Raji (cell line): ENCODE data around the gene GPN2.
A peak's percentile ranks its signal among the peaks of the same experiment; 100 is the strongest.

Experiments
- POLR2A ChIP-seq: IDR thresholded peaks from 2 replicates; pipeline ENCODE4 v1.6.1; 2011; ENCODE audit warnings: low read depth, low read length, control low read depth; ENCODE audit not compliant: insufficient read depth

GPN2 gene

DNA sequence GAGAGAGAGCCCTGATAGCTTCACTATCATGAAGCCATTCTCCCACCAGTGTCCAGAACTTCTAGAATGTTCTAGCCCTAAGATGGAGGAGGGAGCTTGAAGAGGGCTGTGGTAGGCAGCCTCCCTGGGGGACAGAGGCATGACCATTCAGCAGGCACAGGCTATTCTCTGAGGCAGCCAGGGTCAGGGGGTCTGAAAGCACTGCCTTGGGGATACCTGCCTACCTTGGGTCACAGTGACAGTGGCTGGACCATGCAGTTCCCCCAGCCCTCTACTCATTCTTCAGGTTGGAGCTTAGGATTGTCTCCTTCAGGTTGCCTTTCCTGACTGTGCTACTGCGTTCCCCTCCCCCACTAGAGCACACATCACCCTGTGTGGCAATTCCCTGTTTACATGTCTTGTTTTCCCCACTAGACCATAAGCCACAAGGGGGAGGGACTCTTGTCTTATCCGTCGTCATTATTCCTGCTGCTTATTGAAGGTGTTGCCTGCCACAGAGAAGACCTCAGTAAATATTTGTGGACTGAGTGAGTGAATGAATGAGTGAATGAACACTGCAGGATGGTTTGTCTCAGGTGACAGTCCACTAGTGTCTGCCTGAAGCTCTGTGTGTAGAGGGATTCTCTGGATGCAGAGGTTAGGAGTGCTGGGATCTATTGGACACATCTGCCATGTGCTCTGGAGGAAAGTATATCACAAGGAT is 58.4 kb downstream of the GPN2 start:
- TF ChIP-seq POLR2A, result no peak

DNA sequence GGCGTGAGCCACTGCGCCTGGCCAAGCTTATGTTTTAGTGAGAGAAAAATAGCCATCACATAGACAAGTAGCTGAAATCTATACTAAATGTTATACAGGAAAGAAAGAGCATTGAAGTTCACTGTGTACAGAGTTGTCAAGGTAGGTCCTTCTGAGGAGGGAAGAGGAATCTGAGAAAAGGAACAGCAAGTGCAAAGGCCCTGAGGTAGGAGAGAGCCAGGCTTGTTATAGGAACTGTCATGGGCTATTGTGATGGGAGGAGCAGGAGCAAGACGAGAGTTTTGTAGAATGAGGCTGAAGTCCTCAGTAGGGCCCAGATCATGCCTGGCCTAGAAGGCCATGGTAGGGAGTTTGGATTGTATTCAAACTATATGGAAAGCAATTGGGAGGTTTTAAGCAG is 59.0 kb downstream of the GPN2 start:
- no peak for TF ChIP-seq POLR2A

DNA sequence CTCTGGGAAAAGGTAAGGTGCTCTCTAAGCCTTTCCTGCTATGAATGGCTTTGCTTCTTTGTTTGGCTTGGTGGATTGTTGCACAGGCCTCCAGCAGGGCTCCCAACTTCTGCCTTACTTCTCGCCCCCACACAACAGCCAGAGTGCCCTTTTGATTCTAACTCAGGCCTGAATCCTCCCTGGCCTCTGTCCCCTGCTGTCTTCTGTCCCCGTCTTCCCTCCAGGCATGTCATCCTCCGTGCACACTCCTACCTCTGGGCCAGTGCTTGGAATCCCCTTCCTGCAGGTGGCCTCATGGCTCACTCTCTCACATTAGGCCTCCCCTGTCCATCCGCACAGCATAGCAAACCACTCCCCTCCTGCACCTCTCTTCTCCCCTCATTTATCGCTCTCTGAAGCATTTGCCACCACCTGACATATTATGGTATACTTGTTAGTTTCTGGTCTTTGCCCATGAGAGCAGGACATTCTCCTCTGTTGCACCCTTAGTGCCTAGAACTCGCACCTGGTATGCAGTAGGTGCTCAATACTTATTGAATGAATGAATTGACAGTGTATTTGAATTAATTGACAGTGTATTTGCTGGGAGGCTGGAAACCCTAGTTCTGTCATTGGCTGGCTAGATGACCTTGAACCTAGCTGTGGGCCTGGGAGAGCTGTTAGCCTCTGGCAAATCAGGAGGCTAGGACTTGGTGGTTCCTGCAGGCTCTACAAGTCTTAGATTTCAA is 60.7 kb downstream of the GPN2 start:
- TF ChIP-seq POLR2A, result no peak

DNA sequence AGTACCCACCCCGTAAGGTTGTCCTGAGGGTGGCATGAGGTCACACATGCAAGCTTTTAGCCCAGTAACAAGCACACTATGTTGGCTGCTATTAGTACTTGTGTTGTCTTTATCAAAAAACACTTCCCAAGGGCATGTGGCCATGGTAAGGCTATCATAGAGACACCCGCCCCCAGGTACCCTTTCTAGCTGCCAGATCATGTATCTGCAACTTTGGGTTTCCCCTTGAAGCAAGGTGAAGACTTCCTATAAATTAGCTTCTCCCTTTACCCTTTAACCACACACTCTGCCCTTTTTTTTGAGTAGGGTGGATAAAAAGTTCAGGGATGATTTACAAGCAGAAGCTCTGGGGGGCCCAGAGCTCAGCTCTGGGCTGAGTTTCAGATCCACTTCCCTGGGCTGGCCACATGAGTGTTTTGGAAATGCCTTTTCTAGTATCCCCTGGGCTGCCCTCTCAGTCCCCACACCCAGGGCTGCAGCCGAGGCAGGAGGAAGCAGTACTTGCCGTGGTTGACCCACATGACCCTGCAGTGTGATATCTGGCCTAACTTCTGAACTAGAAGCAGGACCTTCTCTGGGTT is 61.6 kb downstream of the GPN2 start:
- 0 out of 2 replicates have a peak, but pooled peaks have one; percentile 8 for TF ChIP-seq POLR2A

DNA sequence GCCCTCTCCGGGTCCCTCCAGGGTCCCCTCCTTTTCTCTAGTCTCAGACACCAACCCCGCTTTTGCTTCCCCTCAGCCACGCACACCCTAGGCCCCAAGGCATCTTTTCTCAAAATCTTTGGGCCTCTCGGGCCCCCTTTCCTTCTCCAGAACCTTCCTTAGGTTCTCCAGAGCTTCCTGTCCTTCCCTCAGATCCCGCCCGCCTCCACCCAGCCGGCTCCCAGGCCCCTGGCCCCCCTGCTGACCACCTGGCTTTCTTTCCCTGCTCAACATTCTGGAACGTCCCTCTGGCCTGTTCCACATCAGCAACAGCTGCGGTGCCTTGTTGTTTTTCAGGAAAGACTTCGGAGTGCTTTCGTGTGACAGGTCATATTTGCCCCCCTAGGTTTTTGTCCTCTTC is 62.4 kb downstream of the GPN2 start:
- no peak for TF ChIP-seq POLR2A

- TF ChIP-seq POLR2A, result no peak
These were observed 62.9 kb downstream of the GPN2 start for GRCh38 chr1:26827106-26827604.

DNA sequence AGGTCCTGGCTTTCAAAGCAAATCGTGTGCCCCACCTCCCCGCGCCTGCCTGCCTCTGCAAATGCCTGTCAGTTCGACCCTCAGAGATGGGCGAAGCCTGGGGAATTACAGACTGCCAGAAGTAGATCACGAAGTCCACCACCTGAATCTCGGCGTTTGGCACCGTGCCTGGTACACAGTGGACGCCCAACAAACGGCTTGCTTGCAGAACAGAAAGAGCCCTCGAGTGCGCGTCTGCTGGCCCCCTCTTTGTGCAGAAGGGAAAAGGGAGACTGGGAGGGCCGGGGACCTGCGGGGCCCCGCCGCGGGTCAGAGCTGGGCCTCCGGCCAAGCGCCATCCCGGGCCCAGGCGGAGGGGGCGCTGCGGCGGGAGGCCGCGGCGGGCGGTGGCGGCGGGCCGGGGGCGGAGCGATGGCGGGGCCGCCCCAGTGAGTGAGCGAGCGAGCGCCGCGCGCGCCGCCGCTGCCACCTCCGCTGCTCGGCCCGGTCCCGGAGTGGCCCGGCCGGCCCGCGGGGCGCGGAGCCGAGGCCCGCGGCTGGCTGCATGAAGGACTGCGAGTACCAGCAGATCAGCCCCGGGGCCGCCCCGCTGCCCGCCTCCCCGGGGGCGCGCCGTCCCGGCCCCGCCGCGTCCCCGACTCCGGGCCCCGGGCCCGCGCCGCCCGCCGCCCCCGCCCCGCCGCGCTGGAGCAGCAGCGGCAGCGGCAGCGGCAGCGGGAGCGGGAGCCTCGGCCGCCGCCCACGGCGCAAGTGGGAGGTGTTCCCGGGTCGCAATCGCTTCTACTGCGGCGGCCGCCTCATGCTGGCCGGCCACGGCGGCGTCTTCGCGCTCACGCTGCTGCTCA is 63.6 kb downstream of the GPN2 start, which contains the start of gene ZDHHC18:
ZDHHC18 (plus strand) TSS at position 428 of the 845 bp plus-strand sequence; CDS start at position 545, 117 bp downstream.
- TF ChIP-seq POLR2A, result peak; percentile 79
